Measurements from ENCODE around the gene PDZD4.

PDZD4 gene

DNA sequence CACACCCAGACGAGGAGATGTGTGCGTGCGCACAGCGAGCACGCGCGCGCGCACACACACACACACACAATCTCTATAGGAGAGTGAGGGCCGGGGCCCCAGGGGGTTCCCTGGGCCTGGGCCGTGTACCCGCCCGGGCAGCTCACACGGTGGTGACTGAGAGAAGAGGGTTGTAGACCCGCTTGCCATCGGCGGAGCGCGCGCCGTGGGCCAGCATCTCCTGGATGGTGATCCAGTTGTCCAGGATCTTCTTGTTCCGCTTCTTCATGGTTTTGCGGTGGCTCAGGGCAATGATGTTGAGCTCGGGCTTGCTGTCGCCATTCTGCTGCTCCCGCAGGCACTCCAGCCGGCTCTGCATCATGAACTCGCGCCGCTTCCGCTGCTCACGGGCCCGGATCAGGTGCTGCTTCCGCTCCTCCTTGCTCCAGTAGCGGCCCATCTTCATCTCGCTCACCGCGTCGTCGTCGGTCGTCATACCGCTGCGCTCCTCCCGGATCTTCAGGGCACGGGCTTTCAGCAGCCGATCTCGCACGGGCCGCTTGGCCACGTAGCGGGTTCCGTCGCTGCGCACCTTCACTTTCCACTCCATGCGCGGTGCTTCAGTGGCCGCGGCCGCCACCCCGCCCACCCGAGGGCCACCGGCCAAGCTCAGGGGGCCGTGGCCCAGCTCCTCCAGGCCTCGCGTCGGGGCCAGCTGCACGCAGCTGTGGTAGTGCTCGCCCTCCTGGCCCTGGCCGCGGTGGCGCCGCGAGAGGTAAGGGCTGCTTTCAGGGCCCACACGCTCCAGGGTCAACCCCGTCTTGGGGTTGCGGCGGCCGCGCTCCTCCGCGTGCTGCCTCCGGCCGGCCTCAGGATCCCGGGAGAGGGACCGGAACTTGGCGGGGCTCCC, 26.9 kb downstream of the PDZD4 start:
- DNase-seq (ENCODE audit: low read depth) = no peak
- TF ChIP-seq, protein P1, sequence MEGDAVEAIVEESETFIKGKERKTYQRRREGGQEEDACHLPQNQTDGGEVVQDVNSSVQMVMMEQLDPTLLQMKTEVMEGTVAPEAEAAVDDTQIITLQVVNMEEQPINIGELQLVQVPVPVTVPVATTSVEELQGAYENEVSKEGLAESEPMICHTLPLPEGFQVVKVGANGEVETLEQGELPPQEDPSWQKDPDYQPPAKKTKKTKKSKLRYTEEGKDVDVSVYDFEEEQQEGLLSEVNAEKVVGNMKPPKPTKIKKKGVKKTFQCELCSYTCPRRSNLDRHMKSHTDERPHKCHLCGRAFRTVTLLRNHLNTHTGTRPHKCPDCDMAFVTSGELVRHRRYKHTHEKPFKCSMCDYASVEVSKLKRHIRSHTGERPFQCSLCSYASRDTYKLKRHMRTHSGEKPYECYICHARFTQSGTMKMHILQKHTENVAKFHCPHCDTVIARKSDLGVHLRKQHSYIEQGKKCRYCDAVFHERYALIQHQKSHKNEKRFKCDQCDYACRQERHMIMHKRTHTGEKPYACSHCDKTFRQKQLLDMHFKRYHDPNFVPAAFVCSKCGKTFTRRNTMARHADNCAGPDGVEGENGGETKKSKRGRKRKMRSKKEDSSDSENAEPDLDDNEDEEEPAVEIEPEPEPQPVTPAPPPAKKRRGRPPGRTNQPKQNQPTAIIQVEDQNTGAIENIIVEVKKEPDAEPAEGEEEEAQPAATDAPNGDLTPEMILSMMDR (IDR thresholded peaks at IDR 0.05; ENCODE audit: low read length, missing control alignments) = no peak
- no peak overlapping the region for H3K4me3 ChIP-seq (replicated peaks; ENCODE audit: low read depth, low read length)

DNA sequence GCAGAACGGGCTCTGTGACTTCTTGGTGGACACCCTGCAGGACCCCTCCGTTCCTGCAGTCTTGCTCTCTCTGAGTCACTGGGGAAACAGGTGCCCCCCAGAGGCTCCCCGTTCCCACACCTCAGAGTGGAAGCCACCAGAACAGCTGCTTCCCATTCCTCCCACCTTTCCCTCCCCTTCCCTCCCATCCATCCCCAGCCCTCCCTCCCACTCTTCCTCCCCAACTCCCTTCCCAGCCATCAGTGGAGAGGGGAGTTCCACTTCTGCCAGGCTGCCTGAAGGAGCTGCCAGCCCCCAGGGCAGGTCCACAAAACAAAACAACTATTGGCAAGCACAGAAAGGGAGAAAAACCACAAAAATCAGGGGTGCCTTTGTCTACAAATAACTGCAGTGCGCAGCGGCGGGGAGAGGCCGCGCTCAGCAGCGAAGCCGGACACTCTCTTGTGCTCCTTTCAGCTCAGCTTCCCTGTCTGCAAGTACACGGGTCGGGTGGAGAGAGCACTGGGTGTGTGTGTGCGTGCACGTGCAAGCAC, 27.8 kb downstream of the PDZD4 start:
- DNase-seq (ENCODE audit: low read depth) = no peak
- TF ChIP-seq, protein P1 (IDR thresholded peaks at IDR 0.05; ENCODE audit: low read length, missing control alignments) = no peak
- no peak overlapping the region for H3K4me3 ChIP-seq (replicated peaks; ENCODE audit: low read depth, low read length)

DNA sequence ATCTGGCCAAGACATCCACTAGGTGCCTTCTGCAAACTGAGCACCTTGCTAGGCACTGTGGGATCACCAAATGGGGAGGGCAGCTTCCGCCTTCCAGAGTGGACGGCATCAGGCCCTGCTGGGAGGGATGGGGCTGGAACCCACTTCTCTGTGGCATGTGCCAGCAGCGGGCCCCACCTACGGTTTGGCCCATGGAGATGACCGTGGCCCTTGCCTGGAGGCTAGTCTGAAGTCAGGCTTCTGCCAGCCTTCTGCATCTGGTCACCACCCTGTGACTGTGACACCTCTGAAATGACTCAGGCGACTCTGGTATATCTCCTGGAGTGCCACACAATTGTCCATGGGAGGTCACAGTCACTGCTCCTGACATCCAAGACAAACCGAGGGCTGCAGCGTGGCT, 28.7 kb downstream of the PDZD4 start:
- no peak for DNase-seq (ENCODE audit: low read depth)
- no peak overlapping the region for H3K4me3 ChIP-seq (replicated peaks; ENCODE audit: low read depth, low read length)
- TF ChIP-seq, protein P1 (IDR thresholded peaks at IDR 0.05; ENCODE audit: low read length, missing control alignments) = no peak

DNA sequence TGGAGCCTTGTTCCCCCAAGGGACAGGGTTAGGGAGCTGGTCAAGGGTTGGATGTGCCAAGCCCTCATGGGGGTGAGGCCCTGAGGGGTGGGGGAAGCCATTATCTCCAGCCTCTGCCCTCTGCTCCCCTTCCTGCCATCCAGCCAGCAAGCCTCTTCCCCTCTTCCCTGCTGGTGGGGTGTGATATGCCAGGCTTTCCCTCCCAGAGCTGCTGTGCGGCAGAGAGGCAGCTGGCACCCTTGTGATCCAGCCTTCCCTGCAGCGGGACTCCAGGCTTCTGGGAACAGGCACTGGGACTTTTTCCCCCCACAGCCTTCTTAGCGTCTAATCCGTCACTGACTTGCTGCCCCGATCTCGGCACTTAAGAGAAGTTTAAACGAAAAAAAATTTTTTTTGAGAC, 29.6 kb downstream of the PDZD4 start:
- DNase-seq (ENCODE audit: low read depth) = no peak
- no peak overlapping the region for H3K4me3 ChIP-seq (replicated peaks; ENCODE audit: low read depth, low read length)
- TF ChIP-seq, protein P1 (IDR thresholded peaks at IDR 0.05; ENCODE audit: low read length, missing control alignments) = no peak

- DNase-seq (ENCODE audit: low read depth) = no peak
- no peak overlapping the region for H3K4me3 ChIP-seq (replicated peaks; ENCODE audit: low read depth, low read length)
- TF ChIP-seq, protein P1 (IDR thresholded peaks at IDR 0.05; ENCODE audit: low read length, missing control alignments) = no peak
Measured at GRCh38 chrX:153800177-153800722, 30.1 kb downstream of the PDZD4 start.

DNA sequence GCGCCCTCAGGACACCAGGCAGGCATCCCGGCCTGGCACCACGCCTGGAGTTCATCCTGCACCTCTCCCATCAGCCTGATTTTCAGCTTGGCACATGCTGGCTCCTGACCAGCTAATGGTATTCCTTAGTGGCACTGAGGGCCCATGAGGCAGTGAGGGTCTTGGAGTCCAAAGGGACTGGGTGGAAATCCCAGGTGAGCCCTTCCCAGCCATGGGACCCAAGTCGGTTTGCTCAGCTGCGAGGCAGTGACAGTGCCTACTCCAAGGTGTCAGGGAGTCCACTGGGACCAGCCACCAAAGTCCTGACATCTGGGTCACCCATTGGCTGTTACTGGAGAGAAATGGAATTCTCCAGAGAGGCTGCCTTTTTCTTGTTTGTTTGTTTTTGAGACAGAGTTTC, 31.0 kb downstream of the PDZD4 start:
- H3K4me3 ChIP-seq (replicated peaks; ENCODE audit: low read depth, low read length) = no peak overlapping the region
- TF ChIP-seq, protein P1 (IDR thresholded peaks at IDR 0.05; ENCODE audit: low read length, missing control alignments) = no peak
- DNase-seq (ENCODE audit: low read depth) = no peak

Data from fibroblast of pulmonary artery (primary cell).